Neural cell (in vitro differentiated cells): ENCODE results near the gene CHPF. TPM values are rescaled to one million over a fixed set of nuclear protein-coding genes. Genes with fewer than 3 reads are reported as not detected.

Experiments
- H2AFZ ChIP-seq: fragments of 200-600, 300-800 bp; sonication (generic), shearing (Covaris generic); 2 replicates; pipeline ENCODE4 v1.6.0; 2014; ENCODE audit warnings: low read depth, mild to moderate bottlenecking, antibody characterized with exemption, low read length, moderate library complexity
- H3F3A ChIP-seq: fragments of 200-600 bp; shearing (Covaris generic); 2 replicates; pipeline ENCODE4 v1.6.1; 2016; ENCODE audit warnings: mild to moderate bottlenecking, moderate library complexity, mixed read lengths, antibody characterized with exemption, low read length; ENCODE audit not compliant: insufficient read depth, poor library complexity, severe bottlenecking
- H3K27ac ChIP-seq: fragments of 200-600, 300-800 bp; sonication (generic), shearing (Covaris generic); 2 replicates; pipeline ENCODE4 v1.5.1; 2014; ENCODE audit warnings: mild to moderate bottlenecking, low read length, moderate library complexity
- H3K27me3 ChIP-seq: fragments of 300-800, 200-600 bp; sonication (generic), shearing (Covaris generic); 2 replicates; pipeline ENCODE4 v1.6.0; 2014; ENCODE audit warnings: mild to moderate bottlenecking, low read depth, low read length, moderate library complexity; ENCODE audit not compliant: insufficient read depth
- H3K36me3 ChIP-seq: fragments of 300-800, 200-600 bp; sonication (generic), shearing (Covaris generic); 2 replicates; pipeline ENCODE4 v1.5.1; 2014; ENCODE audit warnings: mild to moderate bottlenecking, antibody characterized with exemption, low read length, moderate library complexity; ENCODE audit not compliant: insufficient read depth
- H3K4me2 ChIP-seq: fragments of 300-800, 200-600 bp; sonication (generic), shearing (Covaris generic); 2 replicates; pipeline ENCODE4 v1.6.0; 2014; ENCODE audit warnings: mild to moderate bottlenecking, low read length
- H3K4me3 ChIP-seq: fragments of 300-800, 200-600 bp; sonication (generic), shearing (Covaris generic); 2 replicates; pipeline ENCODE4 v1.5.1; 2014; ENCODE audit warnings: mild to moderate bottlenecking, low read length, moderate library complexity
- H3K79me2 ChIP-seq: fragments of 200-600 bp; shearing (Covaris generic); replicated peaks from 2 replicates; pipeline ENCODE4 v1.6.0; 2014; ENCODE audit warnings: mild to moderate bottlenecking, low read length, moderate library complexity; ENCODE audit not compliant: insufficient read depth
- H3K9ac ChIP-seq: fragments of 300-800, 200-600 bp; sonication (generic), shearing (Covaris generic); 2 replicates; pipeline ENCODE4 v1.6.1; 2016; ENCODE audit warnings: mild to moderate bottlenecking, low read length, mixed read lengths
- H3K9me2 ChIP-seq: fragments of 200-600 bp; shearing (Covaris generic); 2 replicates; pipeline ENCODE4 v1.6.1; 2016; ENCODE audit warnings: mild to moderate bottlenecking, low read length, mixed read lengths; ENCODE audit not compliant: insufficient read depth
- H3K9me3 ChIP-seq: fragments of 200-600, 300-800 bp; sonication (generic), shearing (Covaris generic); 2 replicates; pipeline ENCODE4 v1.6.1; 2016; ENCODE audit warnings: mild to moderate bottlenecking, mixed run types, low read length, moderate library complexity, mixed read lengths
- H4K20me1 ChIP-seq: fragments of 200-600 bp; shearing (Covaris generic); 2 replicates; pipeline ENCODE4 v1.6.1; 2016; ENCODE audit warnings: mild to moderate bottlenecking, mixed run types; ENCODE audit not compliant: insufficient read depth
- EP300 ChIP-seq: fragments of 450-650 bp; conservative IDR thresholded peaks from 2 replicates; pipeline ENCODE4 v1.6.1; 2014; ENCODE audit warnings: antibody characterized with exemption, mild to moderate bottlenecking, moderate library complexity; ENCODE audit not compliant: poor library complexity, severe bottlenecking
- EZH2 ChIP-seq: fragments of 200-600, 300-800 bp; shearing (Covaris generic), sonication (generic); IDR thresholded peaks from 2 replicates; pipeline ENCODE4 v1.6.1; 2014; ENCODE audit warnings: antibody characterized with exemption, low read length, borderline replicate concordance, mild to moderate bottlenecking; ENCODE audit not compliant: insufficient read depth, poor library complexity, severe bottlenecking
- POLR2AphosphoS5 ChIP-seq: IDR thresholded peaks from 2 replicates; pipeline ENCODE4 v1.6.1; 2012
- RAD21 ChIP-seq: fragments of 450-650 bp; conservative IDR thresholded peaks from 2 replicates; pipeline ENCODE4 v1.6.1; 2014; ENCODE audit warnings: antibody characterized with exemption, mild to moderate bottlenecking, moderate library complexity
- SMC3 ChIP-seq: fragments of 450-650 bp; conservative IDR thresholded peaks from 2 replicates; pipeline ENCODE4 v1.6.1; 2014; ENCODE audit warnings: antibody characterized with exemption, mild to moderate bottlenecking, moderate library complexity; ENCODE audit not compliant: poor library complexity
- TAF1 ChIP-seq: IDR thresholded peaks from 2 replicates; pipeline ENCODE4 v1.6.1; 2012; ENCODE audit warnings: low read depth
- polyA plus RNA-seq: library from polyadenylated mRNA; depleted of rRNA; stranded (reverse); fragments of >200 nt; gene quantifications from 2 replicates; pipeline ENCODE4 v1.2.3, GENCODE V29; 2014
- TF ChIP-seq, protein P1 (sequence below): fragments of 450-650 bp; IDR thresholded peaks from 2 replicates; pipeline ENCODE4 v1.5.1; 2014; ENCODE audit warnings: antibody characterized with exemption, mild to moderate bottlenecking, moderate library complexity; ENCODE audit not compliant: poor library complexity, severe bottlenecking
- TF ChIP-seq, protein P2 (sequence below): IDR thresholded peaks from 2 replicates; pipeline ENCODE4 v1.6.1; 2012; ENCODE audit warnings: borderline replicate concordance

The CHPF gene
- polyA plus RNA-seq, 1 donor from 2014 or later = 28.6 TPM

GRCh38 chr2:219539926-219540678, 3.5 kb downstream of the CHPF start:
- Histone ChIP-seq H3K36me3 (peaks cover 5% of the 10 kb centered on the region), H3K27ac (no peak overlapping the region)
- TF ChIP-seq, protein P1, sequence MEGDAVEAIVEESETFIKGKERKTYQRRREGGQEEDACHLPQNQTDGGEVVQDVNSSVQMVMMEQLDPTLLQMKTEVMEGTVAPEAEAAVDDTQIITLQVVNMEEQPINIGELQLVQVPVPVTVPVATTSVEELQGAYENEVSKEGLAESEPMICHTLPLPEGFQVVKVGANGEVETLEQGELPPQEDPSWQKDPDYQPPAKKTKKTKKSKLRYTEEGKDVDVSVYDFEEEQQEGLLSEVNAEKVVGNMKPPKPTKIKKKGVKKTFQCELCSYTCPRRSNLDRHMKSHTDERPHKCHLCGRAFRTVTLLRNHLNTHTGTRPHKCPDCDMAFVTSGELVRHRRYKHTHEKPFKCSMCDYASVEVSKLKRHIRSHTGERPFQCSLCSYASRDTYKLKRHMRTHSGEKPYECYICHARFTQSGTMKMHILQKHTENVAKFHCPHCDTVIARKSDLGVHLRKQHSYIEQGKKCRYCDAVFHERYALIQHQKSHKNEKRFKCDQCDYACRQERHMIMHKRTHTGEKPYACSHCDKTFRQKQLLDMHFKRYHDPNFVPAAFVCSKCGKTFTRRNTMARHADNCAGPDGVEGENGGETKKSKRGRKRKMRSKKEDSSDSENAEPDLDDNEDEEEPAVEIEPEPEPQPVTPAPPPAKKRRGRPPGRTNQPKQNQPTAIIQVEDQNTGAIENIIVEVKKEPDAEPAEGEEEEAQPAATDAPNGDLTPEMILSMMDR = no peak
- TF ChIP-seq RAD21 (no peak), SMC3 (no peak), EZH2 (no peak), EP300 (no peak), POLR2AphosphoS5 (no peak)
- TF ChIP-seq, protein P2, sequence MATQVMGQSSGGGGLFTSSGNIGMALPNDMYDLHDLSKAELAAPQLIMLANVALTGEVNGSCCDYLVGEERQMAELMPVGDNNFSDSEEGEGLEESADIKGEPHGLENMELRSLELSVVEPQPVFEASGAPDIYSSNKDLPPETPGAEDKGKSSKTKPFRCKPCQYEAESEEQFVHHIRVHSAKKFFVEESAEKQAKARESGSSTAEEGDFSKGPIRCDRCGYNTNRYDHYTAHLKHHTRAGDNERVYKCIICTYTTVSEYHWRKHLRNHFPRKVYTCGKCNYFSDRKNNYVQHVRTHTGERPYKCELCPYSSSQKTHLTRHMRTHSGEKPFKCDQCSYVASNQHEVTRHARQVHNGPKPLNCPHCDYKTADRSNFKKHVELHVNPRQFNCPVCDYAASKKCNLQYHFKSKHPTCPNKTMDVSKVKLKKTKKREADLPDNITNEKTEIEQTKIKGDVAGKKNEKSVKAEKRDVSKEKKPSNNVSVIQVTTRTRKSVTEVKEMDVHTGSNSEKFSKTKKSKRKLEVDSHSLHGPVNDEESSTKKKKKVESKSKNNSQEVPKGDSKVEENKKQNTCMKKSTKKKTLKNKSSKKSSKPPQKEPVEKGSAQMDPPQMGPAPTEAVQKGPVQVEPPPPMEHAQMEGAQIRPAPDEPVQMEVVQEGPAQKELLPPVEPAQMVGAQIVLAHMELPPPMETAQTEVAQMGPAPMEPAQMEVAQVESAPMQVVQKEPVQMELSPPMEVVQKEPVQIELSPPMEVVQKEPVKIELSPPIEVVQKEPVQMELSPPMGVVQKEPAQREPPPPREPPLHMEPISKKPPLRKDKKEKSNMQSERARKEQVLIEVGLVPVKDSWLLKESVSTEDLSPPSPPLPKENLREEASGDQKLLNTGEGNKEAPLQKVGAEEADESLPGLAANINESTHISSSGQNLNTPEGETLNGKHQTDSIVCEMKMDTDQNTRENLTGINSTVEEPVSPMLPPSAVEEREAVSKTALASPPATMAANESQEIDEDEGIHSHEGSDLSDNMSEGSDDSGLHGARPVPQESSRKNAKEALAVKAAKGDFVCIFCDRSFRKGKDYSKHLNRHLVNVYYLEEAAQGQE = no peak

DNA sequence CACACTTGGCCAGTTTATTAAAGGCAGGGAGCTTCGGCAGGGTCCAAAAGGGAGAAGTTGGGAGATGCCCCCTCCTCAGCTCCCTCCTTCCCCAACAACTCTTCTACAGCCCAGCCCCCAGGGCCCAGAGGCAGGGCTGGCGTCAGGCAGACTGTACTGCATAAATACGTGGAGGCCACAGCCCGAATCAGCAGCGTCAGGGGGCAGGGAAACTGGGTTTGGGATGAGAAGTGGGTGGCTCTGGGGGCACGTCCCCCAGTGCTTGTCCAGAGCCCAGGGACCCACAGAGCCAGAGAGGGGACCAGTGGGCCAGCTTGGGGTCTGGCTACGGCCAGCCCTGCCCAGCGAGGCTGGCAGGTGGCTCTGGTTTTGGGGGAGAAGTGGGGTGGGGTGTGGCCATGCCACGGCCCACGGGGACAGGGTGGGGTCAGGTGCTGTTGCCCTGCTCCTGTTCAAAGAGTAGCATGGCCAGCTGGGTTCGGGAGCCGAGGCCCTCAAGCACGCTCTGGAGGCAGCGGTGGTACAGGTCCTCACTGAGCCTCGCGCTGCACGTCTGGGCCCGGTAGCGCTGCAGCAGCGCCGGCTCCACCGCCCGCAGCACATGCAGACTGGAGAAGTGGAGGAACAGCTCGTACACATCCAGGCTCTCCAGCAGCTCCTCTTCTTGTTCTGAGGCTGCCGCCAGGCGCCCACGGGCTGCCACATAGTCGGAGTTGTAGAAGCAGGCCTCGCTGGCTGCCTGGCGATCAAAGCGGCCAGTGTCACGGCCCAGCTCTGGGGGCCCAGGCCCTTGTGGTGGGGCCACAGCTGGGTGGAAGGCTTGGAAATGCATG, 4.4 kb downstream of the CHPF start:
- H3K79me2 ChIP-seq = peaks cover 2% of the 10 kb centered on the region
- no peak overlapping the region for H3K27ac ChIP-seq
- no peak overlapping the region for H2AFZ ChIP-seq
- H3K4me3 ChIP-seq = no peak overlapping the region
- H3K9me3 ChIP-seq = no peaks in the 10 kb centered on the region
- H3K36me3 ChIP-seq = peaks cover 5% of the 10 kb centered on the region
- H3F3A ChIP-seq = no peaks in the 10 kb centered on the region
- TF ChIP-seq TAF1 (no peak), SMC3 (no peak)
- TF ChIP-seq, protein P2 = no peak
- no peaks in the 10 kb centered on the region for H3K27me3 ChIP-seq
- no peak overlapping the region for H3K9ac ChIP-seq
- H4K20me1 ChIP-seq = no peaks in the 10 kb centered on the region
- no peak overlapping the region for H3K4me2 ChIP-seq
- no peaks in the 10 kb centered on the region for H3K9me2 ChIP-seq

More at GRCh38 chr2:219539926-219540678, 3.5 kb downstream of the CHPF start:
- Histone ChIP-seq H2AFZ (no peak overlapping the region), H3K9me3 (no peaks in the 10 kb centered on the region), H3K27me3 (no peaks in the 10 kb centered on the region), H3K4me2 (no peak overlapping the region), H3F3A (no peaks in the 10 kb centered on the region), H4K20me1 (no peaks in the 10 kb centered on the region), H3K79me2 (peaks cover 11% of the 10 kb centered on the region), H3K9ac (no peak overlapping the region), H3K4me3 (no peak overlapping the region), H3K9me2 (no peaks in the 10 kb centered on the region)
